BLaER1 (cell line): ENCODE results near the gene NEUROD4.

Experiments
- H3K27ac ChIP-seq: shearing (Covaris generic); formaldehyde crosslinking; 2 replicates; pipeline ENCODE4 v1.8.1; 2022
- H3K27me3 ChIP-seq: shearing (Covaris generic); formaldehyde crosslinking; 2 replicates; pipeline ENCODE4 v1.8.1; 2022
- H3K36me3 ChIP-seq: shearing (Covaris generic); formaldehyde crosslinking; 2 replicates; pipeline ENCODE4 v1.8.1; 2022
- H3K4me1 ChIP-seq: shearing (Covaris generic); formaldehyde crosslinking; 2 replicates; pipeline ENCODE4 v1.8.1; 2022
- H3K4me2 ChIP-seq: shearing (Covaris generic); formaldehyde crosslinking; 2 replicates; pipeline ENCODE4 v1.8.1; 2022
- H3K4me3 ChIP-seq: shearing (Covaris generic); formaldehyde crosslinking; 2 replicates; pipeline ENCODE4 v1.8.1; 2022
- H3K9ac ChIP-seq: shearing (Covaris generic); formaldehyde crosslinking; 2 replicates; pipeline ENCODE4 v1.8.1; 2022
- H3K9me3 ChIP-seq: shearing (Covaris generic); formaldehyde crosslinking; 2 replicates; pipeline ENCODE4 v1.8.1; 2022
- H4K20me1 ChIP-seq: shearing (Covaris generic); formaldehyde crosslinking; 2 replicates; pipeline ENCODE4 v1.8.1; 2022
- Cebpa-rat ChIP-seq: shearing (Covaris generic); IDR thresholded peaks from 2 replicates; pipeline ENCODE4 v1.8.1; 2022

The NEUROD4 gene

GRCh38 chr12:54997929-54998522 lies 21.7 kb upstream of the NEUROD4 start:
- Histone ChIP-seq H3K4me2 (no peak overlapping the region), H3K36me3 (no peaks in the 10 kb centered on the region), H3K4me3 (no peak overlapping the region), H4K20me1 (no peaks in the 10 kb centered on the region), H3K9ac (no peak overlapping the region), H3K9me3 (peaks cover 25% of the 10 kb centered on the region), H3K27ac (no peak overlapping the region), H3K4me1 (peaks cover 41% of the 10 kb centered on the region), H3K27me3 (no peaks in the 10 kb centered on the region)
- TF ChIP-seq Cebpa-rat, result no peak

GRCh38 chr12:54998958-54999510 lies 20.7 kb upstream of the NEUROD4 start:
- no peak for TF ChIP-seq Cebpa-rat
- Histone ChIP-seq H4K20me1 (no peaks in the 10 kb centered on the region), H3K9ac (no peak overlapping the region), H3K4me1 (peaks cover 41% of the 10 kb centered on the region), H3K9me3 (peaks cover 25% of the 10 kb centered on the region), H3K36me3 (no peaks in the 10 kb centered on the region), H3K4me3 (no peak overlapping the region), H3K4me2 (peak overlapping the region; percentile 35; the same call in 1 of the 2 replicates), H3K27me3 (no peaks in the 10 kb centered on the region), H3K27ac (no peak overlapping the region)

GRCh38 chr12:55001198-55001868 lies 18.4 kb upstream of the NEUROD4 start:
- no peaks in the 10 kb centered on the region for H4K20me1 ChIP-seq
- peaks cover 33% of the 10 kb centered on the region for H3K4me1 ChIP-seq
- H3K27me3 ChIP-seq, result no peaks in the 10 kb centered on the region
- no peaks in the 10 kb centered on the region for H3K36me3 ChIP-seq
- H3K27ac ChIP-seq, result no peak overlapping the region
- peaks cover 30% of the 10 kb centered on the region for H3K9me3 ChIP-seq
- H3K4me2 ChIP-seq, result peak overlapping the region; percentile 45
- H3K4me3 ChIP-seq, result no peak overlapping the region
- TF ChIP-seq Cebpa-rat, result no peak
- H3K9ac ChIP-seq, result no peak overlapping the region

- peaks cover 39% of the 10 kb centered on the region for H3K9me3 ChIP-seq
- no peak overlapping the region for H3K4me3 ChIP-seq
- H3K27ac ChIP-seq, result no peak overlapping the region
- H3K27me3 ChIP-seq, result no peaks in the 10 kb centered on the region
- no peak overlapping the region for H3K9ac ChIP-seq
- H3K4me2 ChIP-seq, result no peak overlapping the region
- peaks cover 26% of the 10 kb centered on the region for H3K4me1 ChIP-seq
- no peaks in the 10 kb centered on the region for H4K20me1 ChIP-seq
- H3K36me3 ChIP-seq, result no peaks in the 10 kb centered on the region
- TF ChIP-seq Cebpa-rat, result no peak
These were observed 17.4 kb upstream of the NEUROD4 start for GRCh38 chr12:55002355-55002754.

GRCh38 chr12:55008944-55009585 lies 10.7 kb upstream of the NEUROD4 start:
- Histone ChIP-seq H3K9ac (no peak overlapping the region), H3K27me3 (no peaks in the 10 kb centered on the region), H3K4me2 (no peak overlapping the region), H3K9me3 (peaks cover 46% of the 10 kb centered on the region), H4K20me1 (no peaks in the 10 kb centered on the region), H3K27ac (no peak overlapping the region), H3K36me3 (no peaks in the 10 kb centered on the region), H3K4me3 (no peak overlapping the region), H3K4me1 (no peaks in the 10 kb centered on the region)
- no peak for TF ChIP-seq Cebpa-rat

- Histone ChIP-seq H3K9ac (no peak overlapping the region), H3K4me3 (no peak overlapping the region), H3K27ac (no peak overlapping the region), H3K27me3 (no peaks in the 10 kb centered on the region), H3K4me1 (peaks cover 10% of the 10 kb centered on the region), H3K9me3 (peaks cover 19% of the 10 kb centered on the region), H3K4me2 (peak overlapping the region; percentile 57), H3K36me3 (no peaks in the 10 kb centered on the region), H4K20me1 (no peaks in the 10 kb centered on the region)
- no peak for TF ChIP-seq Cebpa-rat
These were observed 2.3 kb upstream of the NEUROD4 start for GRCh38 chr12:55017416-55017925.

- Histone ChIP-seq H3K27ac (no peak overlapping the region), H3K4me2 (no peak overlapping the region), H3K27me3 (no peaks in the 10 kb centered on the region), H3K36me3 (no peaks in the 10 kb centered on the region), H3K4me1 (no peaks in the 10 kb centered on the region), H3K9ac (no peak overlapping the region), H3K9me3 (no peaks in the 10 kb centered on the region), H3K4me3 (no peak overlapping the region), H4K20me1 (no peaks in the 10 kb centered on the region)
- no peak for TF ChIP-seq Cebpa-rat
These were observed 4.8 kb downstream of the NEUROD4 start for GRCh38 chr12:55024575-55024974.

- Histone ChIP-seq H3K4me3 (no peak overlapping the region), H3K9me3 (no peaks in the 10 kb centered on the region), H3K27me3 (no peaks in the 10 kb centered on the region), H3K4me1 (no peaks in the 10 kb centered on the region), H3K9ac (no peak overlapping the region), H4K20me1 (no peaks in the 10 kb centered on the region), H3K27ac (no peak overlapping the region), H3K4me2 (no peak overlapping the region), H3K36me3 (no peaks in the 10 kb centered on the region)
- no peak for TF ChIP-seq Cebpa-rat
These were observed 5.7 kb downstream of the NEUROD4 start for GRCh38 chr12:55025508-55025907.

GRCh38 chr12:55034218-55034617 lies 14.4 kb downstream of the NEUROD4 start:
- Histone ChIP-seq H3K4me2 (peak overlapping the region; percentile 5), H4K20me1 (no peaks in the 10 kb centered on the region), H3K4me1 (peaks cover 43% of the 10 kb centered on the region), H3K4me3 (no peak overlapping the region), H3K9ac (no peak overlapping the region), H3K36me3 (no peaks in the 10 kb centered on the region), H3K27ac (peak overlapping the region; percentile 4; the same call in 1 of the 2 replicates), H3K27me3 (no peaks in the 10 kb centered on the region), H3K9me3 (no peaks in the 10 kb centered on the region)
- no peak for TF ChIP-seq Cebpa-rat
